GM10266 (cell line): Measurements from ENCODE around the gene RPS16.

ENCODE experiments used
- DNase-seq: peaks from one replicate; pipeline ENCODE4 v3.0.0; 2012; ENCODE audit errors: extremely low spot score
- TF ChIP-seq, protein P1 (sequence below): IDR thresholded peaks from 2 replicates; pipeline ENCODE4 v1.5.1; 2012; ENCODE audit warnings: mild to moderate bottlenecking, low read depth; ENCODE audit not compliant: control insufficient read depth, insufficient read depth; ENCODE audit errors: missing control alignments

Gene RPS16

DNA sequence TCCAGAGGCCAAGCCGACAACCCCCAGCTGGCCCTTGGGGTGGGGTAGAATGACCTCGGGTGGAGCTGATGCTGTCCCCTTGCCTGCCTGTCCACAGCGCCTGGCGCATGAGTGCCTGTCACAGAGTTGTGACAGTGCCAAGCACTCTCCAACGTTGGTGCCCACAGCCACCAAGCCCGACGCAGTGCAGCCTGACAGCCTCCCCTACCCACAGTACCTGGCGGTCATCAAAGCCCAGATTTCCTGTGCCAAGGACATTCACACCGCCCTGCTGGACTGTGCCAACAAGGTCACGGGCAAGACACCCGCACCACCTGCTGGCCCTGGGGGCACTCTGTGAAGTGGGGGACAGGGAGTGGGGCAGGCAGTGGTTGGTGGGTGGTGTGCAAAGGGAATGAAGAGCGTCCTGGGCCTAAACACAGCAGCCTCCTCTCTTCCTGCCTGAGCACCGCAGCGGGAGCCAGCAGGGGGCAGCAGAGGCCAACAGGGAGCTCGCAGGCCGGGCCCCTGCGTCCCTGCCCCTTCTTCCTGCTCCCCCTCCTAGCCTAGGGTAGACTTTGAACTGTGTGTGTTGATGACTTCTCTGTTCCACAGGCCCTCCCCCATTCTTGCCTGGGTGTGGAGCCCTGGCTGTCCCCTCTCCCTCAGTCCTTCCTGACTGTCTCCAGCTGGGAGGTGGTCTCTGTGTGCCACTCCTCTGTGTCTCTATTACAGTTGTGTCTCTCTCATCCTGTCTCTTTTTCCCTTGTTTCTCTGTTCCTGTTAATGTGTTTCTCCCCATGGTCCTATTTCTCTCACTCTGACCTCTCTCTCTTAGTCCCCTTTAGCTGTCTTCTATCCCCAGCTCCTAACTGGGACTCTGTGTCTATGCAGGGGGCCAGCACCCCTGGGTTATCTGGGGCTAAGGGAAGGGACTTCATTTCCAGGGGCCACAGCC, 38.1 kb downstream of the RPS16 start:
- TF ChIP-seq, protein P1, sequence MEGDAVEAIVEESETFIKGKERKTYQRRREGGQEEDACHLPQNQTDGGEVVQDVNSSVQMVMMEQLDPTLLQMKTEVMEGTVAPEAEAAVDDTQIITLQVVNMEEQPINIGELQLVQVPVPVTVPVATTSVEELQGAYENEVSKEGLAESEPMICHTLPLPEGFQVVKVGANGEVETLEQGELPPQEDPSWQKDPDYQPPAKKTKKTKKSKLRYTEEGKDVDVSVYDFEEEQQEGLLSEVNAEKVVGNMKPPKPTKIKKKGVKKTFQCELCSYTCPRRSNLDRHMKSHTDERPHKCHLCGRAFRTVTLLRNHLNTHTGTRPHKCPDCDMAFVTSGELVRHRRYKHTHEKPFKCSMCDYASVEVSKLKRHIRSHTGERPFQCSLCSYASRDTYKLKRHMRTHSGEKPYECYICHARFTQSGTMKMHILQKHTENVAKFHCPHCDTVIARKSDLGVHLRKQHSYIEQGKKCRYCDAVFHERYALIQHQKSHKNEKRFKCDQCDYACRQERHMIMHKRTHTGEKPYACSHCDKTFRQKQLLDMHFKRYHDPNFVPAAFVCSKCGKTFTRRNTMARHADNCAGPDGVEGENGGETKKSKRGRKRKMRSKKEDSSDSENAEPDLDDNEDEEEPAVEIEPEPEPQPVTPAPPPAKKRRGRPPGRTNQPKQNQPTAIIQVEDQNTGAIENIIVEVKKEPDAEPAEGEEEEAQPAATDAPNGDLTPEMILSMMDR: peak; percentile 99
- DNase-seq: peak; percentile 87

- TF ChIP-seq, protein P1: peak; percentile 24
Observed at GRCh38 chr19:39390751-39391437, 44.9 kb downstream of the RPS16 start, which contains the start of the genes MED29 and PAF1. MED29 (plus strand) TSS chr19:39391378; CDS start chr19:39391423, 45 bp downstream. PAF1 (minus strand) TSS chr19:39391106; CDS start chr19:39390864, 242 bp downstream.

GRCh38 chr19:39390451-39390750, 45.3 kb downstream of the RPS16 start:
- TF ChIP-seq, protein P1: no peak
- no peak for DNase-seq

More at GRCh38 chr19:39390751-39391437, 44.9 kb downstream of the RPS16 start, which contains the start of the genes MED29 and PAF1:
- DNase-seq: peak; percentile 99

DNA sequence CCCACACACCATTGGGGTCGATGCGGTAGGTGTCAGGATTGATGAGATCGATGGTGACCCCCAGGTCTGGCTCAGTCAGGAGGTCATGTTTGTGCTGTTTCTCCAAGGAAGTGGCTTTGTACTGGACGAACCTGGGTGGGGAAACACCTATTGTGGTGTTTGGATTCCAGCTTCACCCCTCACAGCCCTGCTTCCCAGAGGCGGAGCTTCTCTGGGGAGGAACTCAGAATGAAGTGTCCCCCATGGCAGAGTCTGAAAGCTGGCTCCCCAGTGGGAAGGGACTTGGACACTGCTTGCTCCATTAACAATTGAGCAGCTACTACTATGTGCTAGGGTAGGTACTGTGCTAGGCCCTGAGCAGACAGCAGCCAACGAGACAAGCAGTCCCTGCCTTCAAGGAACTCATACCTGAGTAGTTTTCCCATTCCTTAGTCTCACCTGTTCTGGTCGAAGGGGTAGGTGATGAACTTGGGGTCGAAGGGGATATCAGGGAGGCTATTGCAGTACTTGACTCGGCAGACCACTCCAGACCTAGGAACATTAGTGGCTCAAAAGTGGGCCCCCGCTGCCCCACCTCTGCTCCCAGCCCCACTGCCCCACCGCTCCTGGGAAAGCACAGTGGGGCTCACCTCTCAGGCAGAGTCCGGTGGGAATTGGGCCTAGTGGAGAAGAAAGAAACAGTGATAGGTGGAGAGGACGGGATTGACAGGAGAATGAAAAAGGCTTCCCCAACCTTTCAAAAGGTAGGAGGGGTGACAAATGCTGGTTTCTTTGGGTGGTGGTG, 45.9 kb downstream of the RPS16 start:
- TF ChIP-seq, protein P1: no peak
- no peak for DNase-seq

- DNase-seq: no peak
- TF ChIP-seq, protein P1: no peak
Observed at GRCh38 chr19:39388657-39389056, 47.1 kb downstream of the RPS16 start.

GRCh38 chr19:39386557-39386956, 49.2 kb downstream of the RPS16 start:
- DNase-seq: no peak
- TF ChIP-seq, protein P1: no peak
